Vagina (tissue), 2 donors: ENCODE results near the gene LCT. TPM values are rescaled to one million over a fixed set of nuclear protein-coding genes. Genes with fewer than 3 reads are reported as not detected.

Experiments
- DNase-seq, 2 donors: peaks; one replicate each; pipeline ENCODE4 v3.0.0-alpha.2; 2017; ENCODE audit errors: extremely low spot score in 2 of 2
- H3K27ac ChIP-seq: fragments of 200-600 bp; sonication (generic); one replicate; pipeline ENCODE4 v1.5.1; 2019
- H3K27me3 ChIP-seq: fragments of 200-600 bp; sonication (generic); one replicate; pipeline ENCODE4 v1.5.1; 2019
- H3K36me3 ChIP-seq, 2 donors: fragments of 200-600 bp; sonication (generic); one replicate each; pipeline ENCODE4 v1.5.1; 2017 to 2019
- H3K4me1 ChIP-seq: fragments of 200-600 bp; sonication (generic); one replicate; pipeline ENCODE4 v1.5.1; 2019
- H3K4me3 ChIP-seq, 2 donors: fragments of 200-600 bp; sonication (generic); 1 replicate in 1 of 2; 2 replicates in 1 of 2; pipeline ENCODE4 v1.5.1; 2016 to 2019
- H3K9me3 ChIP-seq: fragments of 200-600 bp; sonication (generic); one replicate; pipeline ENCODE4 v1.5.1; 2019
- POLR2A ChIP-seq, 2 donors: fragments of 450-650 bp; IDR thresholded peaks; one replicate each; pipeline ENCODE4 v1.6.1; 2017; ENCODE audit warnings: antibody characterized with exemption in 2 of 2, mild to moderate bottlenecking in 2 of 2, moderate library complexity in 2 of 2
- POLR2AphosphoS5 ChIP-seq, 2 donors: sonication (generic); formaldehyde crosslinking; IDR thresholded peaks; one replicate each; pipeline ENCODE4 v1.9.0; 2017; ENCODE audit warnings: antibody characterized with exemption in 2 of 2, mild to moderate bottlenecking in 2 of 2, low read depth in 1 of 2; ENCODE audit not compliant: insufficient read depth in 1 of 2
- intact Hi-C: fragments of 100-400 bp; cut with DNase I; formaldehyde crosslinking; loops from one replicate; pipeline ENCODE4 v1.15.1; 2023
- total RNA-seq: library from RNA; depleted of rRNA; stranded (reverse); fragments of >200 nt; gene quantifications from one replicate; pipeline ENCODE4 v1.2.3, GENCODE V29; 2016
- TF ChIP-seq, protein P1 (sequence below), 3 experiments: fragments of 450-650 bp in 2 of 3; fragments of 200-600 bp in 1 of 3; sonication (generic) in 1 of 3; IDR thresholded peaks; one replicate each; pipeline ENCODE4 v1.5.1; 2017 to 2019; ENCODE audit warnings: antibody characterized with exemption in 3 of 3, mild to moderate bottlenecking in 2 of 3, moderate library complexity in 2 of 3

The LCT gene
- total RNA-seq, 1 donor from 2014 or later = not detected

DNA sequence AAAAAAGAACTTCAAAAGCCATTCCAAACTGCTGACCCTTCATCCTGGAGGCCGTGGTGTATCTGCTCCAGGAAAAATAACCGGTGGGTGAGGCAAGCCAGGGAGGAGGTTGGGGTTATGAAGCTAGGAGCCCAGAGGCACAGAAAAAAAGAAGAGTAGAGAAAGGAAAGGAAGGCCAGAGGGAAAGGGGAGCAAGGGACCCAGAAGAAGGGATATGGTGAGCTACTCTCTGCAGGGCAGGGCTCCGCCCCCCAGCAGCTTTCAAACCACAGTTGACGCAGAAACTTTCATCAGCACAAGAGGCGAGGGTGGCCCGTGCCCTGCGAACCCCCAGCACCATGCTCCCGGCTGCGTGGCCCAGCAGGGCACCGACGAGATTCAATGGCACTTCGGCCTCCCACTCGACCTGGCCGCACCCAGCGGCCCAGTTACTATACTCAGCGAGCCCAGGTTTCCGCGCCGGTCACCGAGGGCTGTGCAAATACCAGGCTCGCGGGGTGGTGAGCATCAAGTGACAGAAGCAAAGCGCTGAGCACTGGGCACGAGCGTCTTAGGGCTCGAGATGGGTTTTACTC is 38.6 kb upstream of the LCT start:
- Histone ChIP-seq H3K36me3 (peaks cover 0 to 8% of the 10 kb centered on the region in 2 donors), H3K27me3 (no peaks in the 10 kb centered on the region), H3K4me1 (peaks cover 13% of the 10 kb centered on the region), H3K27ac (peak overlapping the region; percentile 63), H3K9me3 (no peaks in the 10 kb centered on the region), H3K4me3 (peak overlapping the region; percentile 61 to 69)
- DNase-seq = peak in 1 of 2 donors; percentile 82
- intact Hi-C loops = no loop called here
- TF ChIP-seq POLR2AphosphoS5 (IDR thresholded peaks at IDR 0.05; ENCODE audit: insufficient read depth in 1 of 2, low read depth in 1 of 2) (no peak), POLR2A (IDR thresholded peaks at IDR 0.05) (no peak)
- TF ChIP-seq, protein P1, sequence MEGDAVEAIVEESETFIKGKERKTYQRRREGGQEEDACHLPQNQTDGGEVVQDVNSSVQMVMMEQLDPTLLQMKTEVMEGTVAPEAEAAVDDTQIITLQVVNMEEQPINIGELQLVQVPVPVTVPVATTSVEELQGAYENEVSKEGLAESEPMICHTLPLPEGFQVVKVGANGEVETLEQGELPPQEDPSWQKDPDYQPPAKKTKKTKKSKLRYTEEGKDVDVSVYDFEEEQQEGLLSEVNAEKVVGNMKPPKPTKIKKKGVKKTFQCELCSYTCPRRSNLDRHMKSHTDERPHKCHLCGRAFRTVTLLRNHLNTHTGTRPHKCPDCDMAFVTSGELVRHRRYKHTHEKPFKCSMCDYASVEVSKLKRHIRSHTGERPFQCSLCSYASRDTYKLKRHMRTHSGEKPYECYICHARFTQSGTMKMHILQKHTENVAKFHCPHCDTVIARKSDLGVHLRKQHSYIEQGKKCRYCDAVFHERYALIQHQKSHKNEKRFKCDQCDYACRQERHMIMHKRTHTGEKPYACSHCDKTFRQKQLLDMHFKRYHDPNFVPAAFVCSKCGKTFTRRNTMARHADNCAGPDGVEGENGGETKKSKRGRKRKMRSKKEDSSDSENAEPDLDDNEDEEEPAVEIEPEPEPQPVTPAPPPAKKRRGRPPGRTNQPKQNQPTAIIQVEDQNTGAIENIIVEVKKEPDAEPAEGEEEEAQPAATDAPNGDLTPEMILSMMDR (IDR thresholded peaks at IDR 0.05) = no peak

DNA sequence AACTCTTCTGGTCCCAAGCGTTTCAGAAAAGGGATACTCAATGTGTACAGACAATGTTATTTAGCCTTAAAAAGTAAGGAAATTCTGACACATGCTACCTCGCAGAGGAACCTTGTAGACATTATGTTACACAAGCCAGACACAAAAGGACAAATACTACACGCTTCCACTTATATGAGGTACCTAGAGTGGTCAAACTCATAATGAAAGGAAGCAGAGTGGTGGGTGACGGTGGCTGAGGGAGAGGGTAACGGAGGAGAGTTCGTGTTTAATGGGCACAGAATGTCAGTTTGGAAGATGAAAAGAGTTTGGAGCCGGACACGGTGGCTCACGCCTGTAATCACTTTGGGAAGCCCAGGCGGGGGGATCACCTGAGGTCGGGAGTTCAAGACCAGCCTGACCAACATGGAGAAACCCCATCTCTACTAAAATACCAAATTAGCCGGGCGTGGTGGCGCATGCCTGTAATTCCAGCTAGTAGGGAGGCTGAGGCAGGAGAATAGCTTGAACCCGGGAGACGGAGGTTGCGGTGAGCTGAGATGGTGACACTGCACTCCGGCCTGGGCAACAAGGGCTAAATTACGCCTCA is 37.9 kb upstream of the LCT start:
- DNase-seq = no peak

DNA sequence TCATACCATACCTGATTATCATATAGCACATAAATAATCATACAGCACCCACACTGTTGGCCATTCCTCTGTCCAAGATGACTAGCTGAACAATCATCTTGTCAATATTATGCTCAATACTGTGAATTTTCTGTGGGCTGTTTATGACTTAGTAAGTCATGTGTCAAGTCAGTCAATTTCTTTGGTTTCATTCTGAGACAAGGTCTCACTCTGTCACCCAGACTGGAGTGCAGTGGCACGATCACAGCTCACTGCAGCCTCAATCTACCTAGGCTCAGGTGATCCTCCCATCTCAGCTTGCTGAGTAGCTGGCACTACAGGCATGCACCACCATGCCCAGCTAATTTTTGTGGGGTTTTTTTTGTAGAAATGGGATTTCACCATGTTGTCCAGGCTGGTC is 33.6 kb upstream of the LCT start:
- no peak for TF ChIP-seq POLR2A (IDR thresholded peaks at IDR 0.05)
- TF ChIP-seq POLR2AphosphoS5 (IDR thresholded peaks at IDR 0.05; ENCODE audit: insufficient read depth in 1 of 2, low read depth in 1 of 2) = no peak
- TF ChIP-seq, protein P1 (IDR thresholded peaks at IDR 0.05) = no peak
- Histone ChIP-seq H3K9me3 (no peaks in the 10 kb centered on the region), H3K4me1 (peaks cover 7% of the 10 kb centered on the region), H3K4me3 (no peak overlapping the region), H3K27ac (no peak overlapping the region), H3K36me3 (peaks cover 3 to 38% of the 10 kb centered on the region in 2 donors), H3K27me3 (no peaks in the 10 kb centered on the region)
- intact Hi-C loops = no loop called here
- DNase-seq = no peak

More for the DNA sequence above, 37.9 kb upstream of the LCT start:
- Histone ChIP-seq H3K27ac (peak overlapping the region; percentile 63), H3K4me1 (peaks cover 13% of the 10 kb centered on the region), H3K9me3 (no peaks in the 10 kb centered on the region), H3K27me3 (no peaks in the 10 kb centered on the region), H3K4me3 (peak overlapping the region; percentile 61 to 69), H3K36me3 (peaks cover 0 to 8% of the 10 kb centered on the region in 2 donors)
- TF ChIP-seq POLR2A (IDR thresholded peaks at IDR 0.05) (no peak), POLR2AphosphoS5 (IDR thresholded peaks at IDR 0.05; ENCODE audit: insufficient read depth in 1 of 2, low read depth in 1 of 2) (no peak)
- TF ChIP-seq, protein P1 (IDR thresholded peaks at IDR 0.05) = no peak
- intact Hi-C loops = no loop called here

DNA sequence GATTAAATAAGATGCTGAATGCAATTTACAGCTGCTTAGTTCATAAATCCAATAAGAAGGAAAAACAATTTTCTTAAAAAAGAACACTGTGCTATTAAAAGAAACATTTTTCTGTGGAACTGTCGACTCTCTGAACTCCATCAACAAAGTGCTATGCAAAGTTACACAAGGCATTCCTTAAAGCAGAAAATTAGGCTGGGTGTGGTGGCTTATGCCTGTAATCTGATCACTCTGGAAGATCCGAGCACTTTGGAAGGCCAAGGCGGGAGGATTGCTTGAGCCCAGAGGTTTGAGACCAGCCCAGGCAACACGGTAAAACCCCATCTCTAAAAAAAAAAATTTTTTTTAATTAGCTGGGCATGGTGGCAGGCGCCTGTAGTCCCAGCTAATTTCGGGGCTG is 26.2 kb upstream of the LCT start:
- Histone ChIP-seq H3K4me3 (no peak overlapping the region), H3K27ac (no peak overlapping the region), H3K36me3 (peaks cover 0 to 50% of the 10 kb centered on the region in 2 donors), H3K4me1 (no peaks in the 10 kb centered on the region), H3K9me3 (no peaks in the 10 kb centered on the region), H3K27me3 (no peaks in the 10 kb centered on the region)
- intact Hi-C loops = no loop called here
- DNase-seq = no peak
- TF ChIP-seq POLR2AphosphoS5 (IDR thresholded peaks at IDR 0.05; ENCODE audit: insufficient read depth in 1 of 2, low read depth in 1 of 2) = no peak
- no peak for TF ChIP-seq POLR2A (IDR thresholded peaks at IDR 0.05)
- TF ChIP-seq, protein P1 (IDR thresholded peaks at IDR 0.05) = no peak

DNA sequence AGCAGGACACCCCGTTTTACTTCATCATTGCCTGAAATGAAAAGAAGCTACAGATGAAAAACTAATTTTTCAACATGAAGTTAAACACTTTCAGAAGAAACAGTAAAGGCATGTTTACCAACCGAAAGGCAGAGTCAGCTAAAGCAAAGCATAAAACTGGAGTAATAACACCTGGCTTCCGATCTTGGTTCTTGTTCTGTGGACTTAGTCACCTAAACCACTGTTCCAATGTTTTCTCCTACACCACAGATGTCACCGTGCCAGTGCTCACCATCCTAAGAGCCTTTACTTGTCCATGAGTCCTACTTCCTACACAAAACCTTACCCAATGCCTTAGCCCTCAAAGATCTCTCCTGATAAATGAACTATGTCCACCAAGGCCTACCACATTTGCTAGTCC is 25.7 kb upstream of the LCT start:
- TF ChIP-seq, protein P1 (IDR thresholded peaks at IDR 0.05) = no peak
- TF ChIP-seq POLR2A (IDR thresholded peaks at IDR 0.05) = no peak
- TF ChIP-seq POLR2AphosphoS5 (IDR thresholded peaks at IDR 0.05; ENCODE audit: insufficient read depth in 1 of 2, low read depth in 1 of 2) = no peak
- Histone ChIP-seq H3K27ac (no peak overlapping the region), H3K4me3 (no peak overlapping the region), H3K4me1 (no peaks in the 10 kb centered on the region), H3K27me3 (no peaks in the 10 kb centered on the region), H3K36me3 (peaks cover 0 to 50% of the 10 kb centered on the region in 2 donors), H3K9me3 (no peaks in the 10 kb centered on the region)
- intact Hi-C loops = no loop called here
- DNase-seq = no peak
